NB4 (cell line): ENCODE results near the gene RAB11FIP2.

Experiments
- DNase-seq: peaks from one replicate; pipeline ENCODE4 v3.0.0; 2010; ENCODE audit warnings: low read depth
- H3K4me3 ChIP-seq: one replicate; pipeline ENCODE4 v1.5.1; 2011; ENCODE audit warnings: mild to moderate bottlenecking, low read depth, low read length, moderate library complexity
- MYC ChIP-seq: IDR thresholded peaks from 2 replicates; pipeline ENCODE4 v1.6.1; 2011; ENCODE audit warnings: low read depth, low read length
- POLR2A ChIP-seq: IDR thresholded peaks from 2 replicates; pipeline ENCODE4 v1.6.1; 2011; ENCODE audit warnings: mild to moderate bottlenecking; ENCODE audit not compliant: insufficient read length; ENCODE audit errors: extremely low read depth
- TF ChIP-seq, protein P1 (sequence below): IDR thresholded peaks from one replicate; pipeline ENCODE4 v1.5.1; 2012; ENCODE audit warnings: low read depth, low read length
- TF ChIP-seq, protein P2 (sequence below): IDR thresholded peaks from 2 replicates; pipeline ENCODE4 v1.6.1; 2011; ENCODE audit warnings: low read depth, low read length

RAB11FIP2 gene

DNA sequence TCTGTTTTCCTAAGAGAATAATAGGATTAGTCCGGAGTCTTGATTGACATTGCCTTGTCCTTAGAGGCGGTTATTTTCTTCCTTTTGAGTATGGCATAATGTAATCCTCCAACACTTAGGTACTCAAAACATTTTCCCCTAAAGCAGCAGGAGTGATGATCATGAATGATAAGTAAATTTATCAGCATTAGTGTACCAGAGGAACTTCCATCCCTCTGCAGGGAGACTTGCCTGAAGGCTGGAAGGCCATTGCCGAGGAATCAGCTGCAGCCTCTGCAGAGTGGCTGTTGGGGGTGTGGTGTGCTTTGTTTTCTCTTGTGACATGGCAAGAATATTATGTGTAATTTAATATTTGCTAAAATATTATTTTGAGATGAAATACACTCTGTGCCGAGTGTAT lies 56.8 kb downstream of the RAB11FIP2 start:
- no peak overlapping the region for H3K4me3 ChIP-seq
- TF ChIP-seq, protein P1, sequence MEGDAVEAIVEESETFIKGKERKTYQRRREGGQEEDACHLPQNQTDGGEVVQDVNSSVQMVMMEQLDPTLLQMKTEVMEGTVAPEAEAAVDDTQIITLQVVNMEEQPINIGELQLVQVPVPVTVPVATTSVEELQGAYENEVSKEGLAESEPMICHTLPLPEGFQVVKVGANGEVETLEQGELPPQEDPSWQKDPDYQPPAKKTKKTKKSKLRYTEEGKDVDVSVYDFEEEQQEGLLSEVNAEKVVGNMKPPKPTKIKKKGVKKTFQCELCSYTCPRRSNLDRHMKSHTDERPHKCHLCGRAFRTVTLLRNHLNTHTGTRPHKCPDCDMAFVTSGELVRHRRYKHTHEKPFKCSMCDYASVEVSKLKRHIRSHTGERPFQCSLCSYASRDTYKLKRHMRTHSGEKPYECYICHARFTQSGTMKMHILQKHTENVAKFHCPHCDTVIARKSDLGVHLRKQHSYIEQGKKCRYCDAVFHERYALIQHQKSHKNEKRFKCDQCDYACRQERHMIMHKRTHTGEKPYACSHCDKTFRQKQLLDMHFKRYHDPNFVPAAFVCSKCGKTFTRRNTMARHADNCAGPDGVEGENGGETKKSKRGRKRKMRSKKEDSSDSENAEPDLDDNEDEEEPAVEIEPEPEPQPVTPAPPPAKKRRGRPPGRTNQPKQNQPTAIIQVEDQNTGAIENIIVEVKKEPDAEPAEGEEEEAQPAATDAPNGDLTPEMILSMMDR: no peak
- TF ChIP-seq MYC: no peak
- TF ChIP-seq POLR2A: no peak
- TF ChIP-seq, protein P2, sequence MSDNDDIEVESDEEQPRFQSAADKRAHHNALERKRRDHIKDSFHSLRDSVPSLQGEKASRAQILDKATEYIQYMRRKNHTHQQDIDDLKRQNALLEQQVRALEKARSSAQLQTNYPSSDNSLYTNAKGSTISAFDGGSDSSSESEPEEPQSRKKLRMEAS: no peak
- DNase-seq: no peak

DNA sequence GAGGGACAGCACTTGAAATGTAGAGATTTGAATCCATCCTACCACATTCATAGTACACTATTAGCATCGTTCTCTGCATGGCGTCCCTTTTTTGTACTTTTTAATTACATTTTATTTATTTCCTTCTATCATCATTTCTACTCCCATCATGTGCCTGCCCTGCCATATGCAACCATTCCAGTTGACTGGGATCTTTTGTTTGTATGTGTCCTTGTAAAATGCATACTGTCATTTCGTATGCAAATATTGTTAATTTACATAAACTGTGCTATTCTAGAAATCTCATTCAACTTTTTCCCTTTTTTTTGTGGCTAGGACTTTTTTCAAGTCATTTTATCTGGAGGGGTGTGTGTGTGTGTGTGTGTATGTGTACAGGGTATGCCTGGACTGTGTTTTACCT lies 57.9 kb downstream of the RAB11FIP2 start:
- no peak for DNase-seq
- H3K4me3 ChIP-seq: no peak overlapping the region
- TF ChIP-seq, protein P2: no peak
- TF ChIP-seq MYC (no peak), POLR2A (no peak)
- TF ChIP-seq, protein P1: no peak

DNA sequence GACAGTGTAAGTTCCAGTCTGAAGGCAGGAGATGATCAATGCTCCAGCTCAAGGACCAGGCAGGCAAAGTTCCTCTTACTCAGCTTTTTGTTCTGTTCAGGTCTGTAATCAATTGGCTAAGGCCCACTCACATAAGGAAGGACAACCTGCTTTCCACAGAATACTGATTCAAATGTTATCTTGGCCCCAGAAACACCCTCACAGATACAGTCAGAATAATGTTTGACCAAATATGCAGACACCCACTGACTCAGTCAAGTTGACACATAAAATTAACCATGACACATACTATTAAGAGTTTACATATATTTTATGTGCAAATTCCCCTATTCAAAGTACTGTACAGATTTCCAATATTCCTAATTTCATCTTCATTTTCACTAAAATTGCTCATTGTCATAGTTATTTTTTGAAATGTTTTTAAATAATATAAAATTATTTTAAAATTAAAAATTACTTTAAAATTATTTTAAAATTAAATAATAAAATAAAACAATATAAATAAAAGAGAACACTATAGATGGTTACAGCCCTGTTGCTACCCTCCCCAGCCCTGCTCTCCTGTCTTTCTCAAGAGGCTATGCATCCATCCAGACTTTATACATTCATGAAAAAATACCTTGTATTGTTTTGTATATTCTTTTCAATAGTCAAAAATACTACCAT lies 59.4 kb downstream of the RAB11FIP2 start:
- DNase-seq: no peak
- no peak overlapping the region for H3K4me3 ChIP-seq
- TF ChIP-seq POLR2A (no peak), MYC (no peak)
- TF ChIP-seq, protein P1: no peak
- TF ChIP-seq, protein P2: no peak

DNA sequence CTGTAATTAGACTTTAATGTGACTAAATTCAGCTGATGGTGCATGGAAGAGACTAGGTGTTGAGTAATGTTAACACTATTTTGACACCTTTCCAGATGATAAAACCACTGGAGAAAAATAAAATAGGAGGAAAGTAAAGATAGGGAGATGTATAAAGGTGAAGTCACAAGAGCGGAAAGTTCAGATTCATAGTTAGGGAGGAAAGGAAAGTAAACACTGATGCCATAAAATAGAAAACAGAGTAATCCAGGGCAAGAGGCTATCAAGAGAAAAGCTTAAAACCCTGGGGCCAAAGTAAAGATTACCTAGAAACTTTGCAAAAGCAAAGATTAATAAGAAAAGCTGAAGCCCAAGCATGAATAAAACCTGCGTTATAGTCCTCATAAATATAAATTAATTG lies 62.8 kb downstream of the RAB11FIP2 start:
- TF ChIP-seq POLR2A (no peak), MYC (no peak)
- TF ChIP-seq, protein P1: no peak
- TF ChIP-seq, protein P2: no peak
- H3K4me3 ChIP-seq: no peak overlapping the region
- no peak for DNase-seq

DNA sequence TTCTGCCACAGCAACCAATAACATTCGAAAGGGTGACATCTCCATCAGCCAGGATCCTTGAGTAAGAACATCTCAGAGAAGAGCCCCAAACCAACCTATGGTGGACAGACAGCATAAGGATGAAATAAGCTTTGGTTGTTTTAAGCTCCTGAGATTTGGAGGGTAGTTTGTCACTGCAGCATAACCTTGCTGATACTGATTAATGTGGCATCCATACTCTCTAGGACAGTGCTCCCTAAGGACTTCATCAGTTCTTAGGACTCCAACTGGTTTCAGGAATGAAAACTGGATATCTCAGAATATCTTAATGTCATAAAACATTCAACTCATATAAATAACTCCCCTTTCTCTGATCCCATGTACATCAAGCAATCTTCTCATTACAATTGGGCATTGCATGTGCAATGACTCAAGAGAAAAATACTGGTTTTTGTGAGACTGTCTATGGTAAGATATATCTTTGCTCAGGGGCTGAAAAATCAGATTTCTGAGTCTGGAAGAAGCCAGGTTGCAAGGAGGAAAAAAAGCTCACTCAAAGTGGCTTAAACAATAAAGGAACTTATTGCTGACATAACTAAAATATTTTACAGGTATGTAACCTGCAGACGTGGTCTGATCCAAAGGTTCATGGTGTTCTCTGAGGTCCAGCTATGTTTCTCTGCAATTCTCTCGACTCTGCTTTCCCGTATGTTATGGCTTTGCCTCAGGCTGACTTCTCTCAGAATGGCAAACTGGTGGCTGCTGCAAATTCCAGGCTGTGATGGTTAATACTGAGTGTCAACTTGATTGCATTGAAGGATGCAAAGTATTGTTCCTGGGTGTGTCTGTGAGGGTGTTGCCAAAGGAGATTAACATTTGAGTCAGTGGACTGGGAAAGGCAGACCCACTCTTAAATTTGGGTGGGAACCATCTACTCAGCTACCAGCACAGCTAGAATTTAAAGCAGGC lies 65.7 kb downstream of the RAB11FIP2 start:
- DNase-seq: no peak
- no peak overlapping the region for H3K4me3 ChIP-seq
- TF ChIP-seq POLR2A (no peak), MYC (no peak)
- TF ChIP-seq, protein P2: no peak

DNA sequence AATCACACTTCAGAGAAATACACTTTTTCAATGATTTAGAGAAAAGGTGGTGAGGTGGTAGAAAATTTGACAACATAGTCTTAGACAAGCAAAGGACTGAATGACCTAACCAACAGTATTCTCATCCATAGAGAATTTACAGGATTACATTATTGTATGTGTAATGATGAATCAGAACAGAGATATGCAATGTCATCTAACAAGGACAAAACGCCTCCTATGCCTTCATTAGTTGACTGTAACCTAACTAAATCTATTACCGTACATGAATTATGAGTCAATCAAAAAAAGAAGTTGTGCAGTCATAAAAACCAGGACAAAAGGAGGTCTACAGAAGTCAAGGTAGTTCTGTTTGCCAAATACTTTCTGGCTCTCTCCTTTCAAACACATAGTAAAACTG lies 66.5 kb downstream of the RAB11FIP2 start:
- no peak for DNase-seq
- no peak overlapping the region for H3K4me3 ChIP-seq
- TF ChIP-seq POLR2A (no peak), MYC (no peak)
- TF ChIP-seq, protein P1: no peak
- TF ChIP-seq, protein P2: no peak
